Prostate gland (tissue), 2 donors: ENCODE measurements around the gene ACTG2. TPM values are rescaled to one million over a fixed set of nuclear protein-coding genes. Genes with fewer than 3 reads are reported as not detected.
"Not testable (repeated sequence)": the region's sequence is repeated elsewhere in the genome, so short reads cannot be mapped to it uniquely, and the experiment has no call there.

Experiments
- DNase-seq: peaks from one replicate; pipeline ENCODE4 v3.0.0-alpha.2; 2019; ENCODE audit warnings: low spot score
- H3K27ac ChIP-seq, 2 donors: fragments of 200-600 bp; sonication (generic); 2 replicates each; pipeline ENCODE4 v1.5.1; 2017 to 2019
- H3K27me3 ChIP-seq: fragments of 200-600 bp; sonication (generic); replicated peaks from 2 replicates; pipeline ENCODE4 v1.5.1; 2019; ENCODE audit not compliant: insufficient read depth
- H3K36me3 ChIP-seq, 2 donors: fragments of 200-600 bp; sonication (generic); 1 replicate in 1 of 2; 2 replicates in 1 of 2; pipeline versions ENCODE4 v1.5.1 to v1.8.1; 2017 to 2019
- H3K4me1 ChIP-seq: fragments of 200-600 bp; sonication (generic); replicated peaks from 2 replicates; pipeline ENCODE4 v1.5.1; 2019
- H3K4me3 ChIP-seq, 2 donors: fragments of 200-600 bp; sonication (generic); 2 replicates each; pipeline ENCODE4 v1.5.1; 2017 to 2019
- H3K9me3 ChIP-seq: fragments of 200-600 bp; sonication (generic); 2 replicates; pipeline ENCODE4 v1.5.1; 2017
- CTCF ChIP-seq, 4 experiments: fragments of 200-600 bp in 2 of 4; fragments of 450-650 bp in 2 of 4; sonication (generic) in 2 of 4; IDR thresholded peaks; 1 replicate in 3 of 4; 2 replicates in 1 of 4; pipeline ENCODE4 v1.5.1; 2016 to 2019; ENCODE audit warnings: antibody characterized with exemption in 4 of 4, mild to moderate bottlenecking in 2 of 4, moderate library complexity in 2 of 4
- POLR2A ChIP-seq: fragments of 450-650 bp; IDR thresholded peaks from one replicate; pipeline ENCODE4 v1.6.1; 2016; ENCODE audit warnings: antibody characterized with exemption, mild to moderate bottlenecking
- POLR2AphosphoS5 ChIP-seq: sonication (generic); formaldehyde crosslinking; IDR thresholded peaks from one replicate; pipeline ENCODE4 v1.6.1; 2017; ENCODE audit warnings: antibody characterized with exemption
- WGBS: methylation state at CpG from one replicate; pipeline ENCODE4 v1.1.5; 2018; 5-methylcytosine and 5-hydroxymethylcytosine counted together
- intact Hi-C: fragments of 100-400 bp; cut with DNase I; formaldehyde crosslinking; loops from one replicate; pipeline ENCODE4 v1.14.2; 2022
- total RNA-seq, 2 donors: library from RNA; depleted of rRNA; stranded (reverse); fragments of >200 nt; gene quantifications; one replicate each; pipeline ENCODE4 v1.1.0, GENCODE V29; 2016

ACTG2 gene
- total RNA-seq, 2 donors from 2014 or later: 1,031 to 1,176 TPM

- Histone ChIP-seq H3K27ac (no peak overlapping the region), H3K4me3 (no peak overlapping the region), H3K27me3 (no peaks in the 10 kb centered on the region), H3K9me3 (no peaks in the 10 kb centered on the region), H3K4me1 (no peaks in the 10 kb centered on the region), H3K36me3 (no peaks in the 10 kb centered on the region)
- DNase-seq: no peak
- TF ChIP-seq CTCF (IDR thresholded peaks at IDR 0.05): no peak
- no peak for TF ChIP-seq POLR2AphosphoS5
- no peak for TF ChIP-seq POLR2A
- WGBS: 89% methylated on average over 9 of the region's 10 CpGs
- intact Hi-C loops: no loop called here
Observed at GRCh38 chr2:73901143-73901542, 8.3 kb downstream of the ACTG2 start.

- no peaks in the 10 kb centered on the region for H3K27me3 ChIP-seq
- TF ChIP-seq CTCF (IDR thresholded peaks at IDR 0.05): no peak
- no peak for TF ChIP-seq POLR2A
- TF ChIP-seq POLR2AphosphoS5: peak; percentile 2
- no peaks in the 10 kb centered on the region for H3K4me1 ChIP-seq
- WGBS: 62% methylated on average over 4 of the region's 4 CpGs
- no peak overlapping the region for H3K4me3 ChIP-seq
- no peak overlapping the region for H3K27ac ChIP-seq
- no peaks in the 10 kb centered on the region for H3K36me3 ChIP-seq
- intact Hi-C loops: no loop called here
- DNase-seq: no peak
- H3K9me3 ChIP-seq: no peaks in the 10 kb centered on the region
Observed at GRCh38 chr2:73902284-73902683, 9.5 kb downstream of the ACTG2 start.

GRCh38 chr2:73903313-73903712, 10.5 kb downstream of the ACTG2 start:
- Histone ChIP-seq H3K9me3 (no peaks in the 10 kb centered on the region), H3K27ac (no peak overlapping the region), H3K27me3 (no peaks in the 10 kb centered on the region), H3K4me1 (no peaks in the 10 kb centered on the region), H3K36me3 (no peaks in the 10 kb centered on the region), H3K4me3 (no peak overlapping the region)
- intact Hi-C loops: no loop called here
- DNase-seq: no peak
- WGBS: 75% methylated on average over 4 of the region's 4 CpGs
- no peak for TF ChIP-seq POLR2A

GRCh38 chr2:73903949-73904613, 11.3 kb downstream of the ACTG2 start:
- H3K4me1 ChIP-seq, H3K27ac ChIP-seq, H3K36me3 ChIP-seq, H3K4me3 ChIP-seq, DNase-seq, H3K9me3 ChIP-seq, intact Hi-C loops, H3K27me3 ChIP-seq: not testable (repeated sequence)
- WGBS: 75% methylated on average over 5 of the region's 5 CpGs

GRCh38 chr2:73904952-73905351, 12.1 kb downstream of the ACTG2 start:
- H3K36me3 ChIP-seq: no peaks in the 10 kb centered on the region
- no peak overlapping the region for H3K27ac ChIP-seq
- 83% methylated on average over 1 of the region's 1 CpG for WGBS
- H3K9me3 ChIP-seq: no peaks in the 10 kb centered on the region
- intact Hi-C loops: no loop called here
- H3K4me1 ChIP-seq: no peaks in the 10 kb centered on the region
- TF ChIP-seq POLR2AphosphoS5 (no peak), POLR2A (no peak)
- DNase-seq: no peak
- no peaks in the 10 kb centered on the region for H3K27me3 ChIP-seq
- no peak overlapping the region for H3K4me3 ChIP-seq

- DNase-seq: no peak
- no peaks in the 10 kb centered on the region for H3K4me1 ChIP-seq
- intact Hi-C loops: no loop called here
- no peaks in the 10 kb centered on the region for H3K27me3 ChIP-seq
- no peak overlapping the region for H3K4me3 ChIP-seq
- 55% methylated on average over 5 of the region's 5 CpGs for WGBS
- no peaks in the 10 kb centered on the region for H3K36me3 ChIP-seq
- no peaks in the 10 kb centered on the region for H3K9me3 ChIP-seq
- no peak overlapping the region for H3K27ac ChIP-seq
- no peak for TF ChIP-seq POLR2AphosphoS5
- no peak for TF ChIP-seq POLR2A
- TF ChIP-seq CTCF (IDR thresholded peaks at IDR 0.05): no peak
Observed at GRCh38 chr2:73906847-73907505, 14.2 kb downstream of the ACTG2 start.
